Measurements from ENCODE around the gene TMEM41A.
A peak's percentile ranks its signal among the peaks of the same experiment; 100 is the strongest.

TMEM41A gene

DNA sequence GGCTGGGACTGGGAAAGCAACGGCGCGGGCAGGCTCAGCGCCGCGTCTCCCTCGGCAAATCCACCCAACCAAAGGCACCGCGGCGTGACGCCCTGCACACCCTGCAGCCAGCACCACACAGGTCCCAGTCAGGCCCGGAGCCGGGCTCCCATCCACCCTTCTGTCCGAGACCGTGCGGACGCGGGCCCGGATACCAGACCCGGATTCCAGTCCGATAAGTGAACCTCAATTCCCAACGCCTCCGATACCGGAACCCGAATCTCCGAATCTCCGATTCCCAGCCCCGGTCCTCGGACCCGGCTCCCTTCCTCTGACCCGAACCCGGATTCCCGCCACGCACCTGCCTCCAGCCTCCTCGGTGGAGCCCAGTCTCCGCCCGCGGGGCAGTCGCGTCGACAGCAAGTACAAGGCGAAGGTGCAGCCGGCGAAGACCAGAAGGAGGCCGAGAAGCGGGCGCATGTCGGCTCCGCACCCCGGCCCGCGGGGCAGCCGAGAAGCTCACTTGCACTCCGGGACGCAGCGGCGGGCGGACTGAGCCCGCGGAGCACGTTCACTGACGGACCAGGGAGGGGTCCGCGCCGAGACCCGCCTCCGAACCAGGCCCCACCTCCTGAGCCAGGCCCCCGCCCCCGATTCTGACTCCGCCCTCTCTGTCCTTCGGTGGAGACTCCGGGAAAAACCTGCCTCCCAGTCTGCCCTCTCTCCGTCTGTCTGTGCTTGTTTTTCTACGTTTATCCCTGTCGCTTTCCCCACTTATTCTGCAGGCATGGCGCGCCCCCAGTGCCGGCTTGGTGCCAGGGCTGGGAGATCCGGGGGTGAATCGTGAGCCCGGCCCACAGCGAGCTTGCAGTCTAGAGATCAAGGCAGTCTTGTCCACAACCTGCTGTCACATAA lies at the start of gene TMEM41A:
TSS of gene TMEM41A (minus strand) at position 533 of the 894 bp plus-strand sequence. CDS start at position 459, 74 bp downstream.
- DNase-seq (ENCODE audit: low spot score): peak; percentile 90

DNA sequence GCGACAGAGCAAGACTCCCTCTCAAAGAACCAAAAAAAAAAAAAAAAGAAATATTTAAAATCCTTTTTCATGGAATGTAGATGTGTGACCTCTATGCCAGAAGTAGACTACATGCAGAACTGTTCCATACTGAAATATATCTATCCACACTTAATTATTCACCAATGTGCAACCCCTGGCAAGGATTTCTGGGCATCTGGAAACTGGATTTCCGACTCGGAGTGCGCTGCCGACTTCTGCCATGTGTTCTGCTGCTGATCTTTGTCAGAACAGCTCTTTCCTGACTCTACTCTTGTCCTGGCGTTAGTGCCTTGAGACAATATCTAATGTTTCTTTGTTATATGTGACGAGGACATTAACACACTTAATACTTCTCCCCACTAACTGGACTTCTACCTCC lies 41.9 kb upstream of the TMEM41A start:
- DNase-seq (ENCODE audit: low spot score): no peak

DNA sequence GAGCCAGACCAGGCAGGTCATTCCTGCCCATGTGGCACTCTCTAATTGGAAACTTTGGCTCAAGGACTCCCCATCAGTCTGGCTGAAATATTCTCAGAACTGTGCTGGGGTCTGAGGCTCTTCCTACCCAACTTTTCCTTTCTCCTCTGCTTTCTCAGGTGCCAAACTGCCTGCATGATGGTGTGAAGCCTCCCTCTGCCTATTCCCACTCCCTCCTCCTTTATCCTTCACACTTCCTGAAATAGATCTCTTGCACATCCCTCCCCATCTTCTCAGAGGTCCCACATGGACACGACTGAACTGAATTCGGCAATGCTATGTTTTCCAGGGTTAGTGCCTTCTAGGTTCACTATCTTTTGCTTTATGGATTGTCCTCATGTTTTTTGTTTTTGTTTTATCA lies 41.1 kb upstream of the TMEM41A start:
- DNase-seq (ENCODE audit: low spot score): no peak

DNA sequence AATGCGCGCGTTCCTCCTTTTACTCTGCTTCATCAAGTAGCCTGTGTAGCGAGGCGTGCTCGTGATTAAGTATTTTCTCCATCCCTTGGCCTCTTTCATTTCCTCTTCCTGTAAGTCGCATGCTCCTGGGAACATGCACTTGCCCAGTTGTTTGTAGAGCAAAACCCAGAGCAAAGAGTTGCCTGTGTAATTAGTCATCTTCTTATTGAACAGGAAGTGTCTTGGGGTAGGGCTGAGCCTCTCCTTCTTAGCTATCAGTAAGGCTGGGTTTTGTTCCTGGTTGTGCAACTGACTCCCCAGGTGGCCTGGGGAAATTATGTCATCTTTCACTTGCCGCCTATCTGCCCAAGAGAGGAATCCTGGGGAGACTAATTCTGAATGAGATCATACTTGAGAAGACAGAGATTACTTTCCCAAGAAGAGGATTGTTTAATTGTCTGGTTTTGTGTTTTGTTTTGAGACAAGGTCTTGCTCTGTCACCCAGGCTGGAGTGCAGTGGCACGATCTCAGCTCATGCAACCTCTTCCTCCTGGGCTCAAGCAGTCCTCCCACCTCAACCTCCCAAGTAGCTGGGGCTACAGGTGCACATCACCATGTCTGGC lies 38.6 kb upstream of the TMEM41A start:
- no peak for DNase-seq (ENCODE audit: low spot score)

DNA sequence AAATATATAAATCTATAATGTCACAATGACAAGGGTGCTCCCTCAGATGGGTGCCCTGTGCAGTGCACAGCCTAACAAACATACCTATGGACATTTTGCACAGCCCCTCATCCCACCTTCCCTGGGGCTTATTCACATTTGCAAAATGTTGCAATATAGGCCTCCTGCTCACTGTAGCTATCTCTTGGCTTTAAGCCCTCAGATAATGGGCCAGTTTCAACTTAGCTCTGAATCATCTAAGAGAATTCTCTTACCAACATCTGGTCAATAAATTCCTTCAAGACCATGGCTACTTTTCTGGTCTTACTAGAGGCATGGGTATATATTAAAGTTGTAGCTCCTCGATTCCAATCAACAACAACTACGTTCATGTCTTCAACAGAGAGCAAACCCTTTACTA lies 35.7 kb upstream of the TMEM41A start:
- DNase-seq (ENCODE audit: low spot score): no peak

DNA sequence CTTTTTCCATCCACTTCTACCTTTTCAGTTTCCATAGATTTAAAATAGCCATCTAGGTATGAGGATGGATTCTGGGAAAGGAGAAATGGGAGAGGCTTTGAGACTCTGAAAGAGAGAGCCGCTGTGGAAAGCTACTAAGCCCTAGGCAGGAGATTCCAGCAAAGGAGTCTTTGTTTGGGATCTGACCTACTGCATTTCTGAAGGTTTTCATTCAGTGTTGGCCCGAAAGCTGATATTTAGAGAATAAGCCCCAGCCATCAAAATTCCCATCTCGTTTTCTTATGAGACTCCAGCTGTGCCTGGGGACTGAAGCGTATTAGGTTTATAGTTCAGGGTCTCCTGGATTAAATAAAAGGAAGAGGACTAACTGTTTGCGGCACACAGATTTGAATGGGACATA lies 34.1 kb upstream of the TMEM41A start:
- DNase-seq (ENCODE audit: low spot score): no peak

DNA sequence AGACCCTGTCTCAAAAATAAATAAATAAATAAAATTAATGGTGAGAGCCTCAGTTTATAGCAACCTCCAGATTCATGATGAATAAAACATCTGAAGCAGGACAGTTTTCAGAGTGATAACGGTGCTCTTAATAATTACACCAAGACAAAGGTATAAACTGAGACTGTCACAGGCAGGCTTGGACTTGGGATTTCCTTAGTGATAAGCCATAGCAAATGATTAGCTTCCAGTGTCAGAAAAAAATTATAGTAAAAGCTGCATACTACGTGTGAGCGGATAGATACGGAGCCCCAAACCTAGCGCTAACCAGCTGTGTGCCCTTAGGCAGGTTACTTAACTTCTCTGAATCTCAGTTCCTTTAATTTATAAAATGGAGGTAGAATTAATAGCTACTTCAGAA lies 32.0 kb upstream of the TMEM41A start:
- DNase-seq (ENCODE audit: low spot score): no peak

DNA sequence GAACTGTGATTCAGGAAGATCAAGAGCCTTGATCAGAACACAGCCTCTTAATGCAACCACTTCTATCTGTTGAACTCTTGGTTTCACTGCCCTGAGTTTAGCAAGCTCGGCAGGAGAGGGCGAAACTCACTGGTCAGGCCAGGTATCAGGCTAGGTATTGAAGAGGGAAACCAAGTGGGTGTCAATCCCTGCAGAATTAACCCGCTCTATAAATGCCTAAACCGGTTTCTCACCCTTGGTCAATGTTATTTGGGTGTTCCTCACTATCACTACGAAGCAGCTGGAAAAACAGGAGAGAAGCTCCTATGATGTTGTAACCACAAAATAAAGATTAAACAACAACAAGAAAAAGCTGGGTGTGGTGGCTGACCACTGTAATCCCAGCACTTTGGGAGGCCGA lies 29.7 kb upstream of the TMEM41A start:
- DNase-seq (ENCODE audit: low spot score): no peak

DNA sequence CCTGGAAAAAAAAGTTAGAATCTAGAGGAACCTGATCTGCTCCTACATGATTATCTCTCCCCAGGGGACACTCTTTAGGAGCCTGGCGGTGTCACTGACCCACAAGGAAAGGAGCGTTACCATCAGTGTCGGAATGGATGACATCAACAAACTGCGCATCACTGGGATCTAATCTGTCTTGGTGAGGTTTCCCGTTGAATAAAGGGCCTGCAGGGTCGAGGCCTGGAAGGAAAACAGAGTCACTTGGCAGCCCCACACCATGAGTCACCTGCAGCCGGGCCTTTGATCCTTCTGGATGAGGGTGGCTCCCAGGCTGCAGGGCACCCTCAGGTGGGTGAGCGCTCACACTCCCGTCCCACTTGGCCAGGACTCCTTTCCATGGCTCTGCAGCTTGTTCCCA lies 28.5 kb upstream of the TMEM41A start:
- no peak for DNase-seq (ENCODE audit: low spot score)

DNA sequence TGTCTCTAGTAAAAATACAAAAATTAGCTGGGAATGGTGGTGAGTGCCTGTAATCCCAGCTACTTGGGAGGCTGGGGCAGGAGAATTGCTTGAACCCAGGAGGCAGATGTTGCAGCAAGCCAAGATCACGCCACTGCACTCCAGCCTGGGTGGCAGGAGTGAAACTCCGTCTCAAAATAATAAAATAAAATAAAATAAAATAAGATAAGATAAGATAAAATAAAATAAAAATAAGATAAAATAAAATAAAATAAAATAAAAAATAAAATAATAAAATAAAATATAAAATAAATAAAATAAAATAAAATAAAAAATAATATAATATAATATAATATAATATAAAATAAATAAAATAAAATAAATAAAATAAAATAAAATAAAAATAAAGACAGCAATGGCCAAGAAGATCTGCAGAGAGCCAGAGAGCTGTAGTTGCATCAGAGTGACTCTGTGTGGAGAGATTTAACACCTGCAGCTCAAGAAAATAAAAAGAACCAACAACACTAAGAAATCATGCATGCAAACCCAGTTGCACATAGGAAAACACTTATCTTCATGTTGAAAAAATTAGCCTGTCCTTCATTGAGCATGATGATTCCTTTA lies 27.6 kb upstream of the TMEM41A start:
- DNase-seq (ENCODE audit: low spot score): no peak

DNA sequence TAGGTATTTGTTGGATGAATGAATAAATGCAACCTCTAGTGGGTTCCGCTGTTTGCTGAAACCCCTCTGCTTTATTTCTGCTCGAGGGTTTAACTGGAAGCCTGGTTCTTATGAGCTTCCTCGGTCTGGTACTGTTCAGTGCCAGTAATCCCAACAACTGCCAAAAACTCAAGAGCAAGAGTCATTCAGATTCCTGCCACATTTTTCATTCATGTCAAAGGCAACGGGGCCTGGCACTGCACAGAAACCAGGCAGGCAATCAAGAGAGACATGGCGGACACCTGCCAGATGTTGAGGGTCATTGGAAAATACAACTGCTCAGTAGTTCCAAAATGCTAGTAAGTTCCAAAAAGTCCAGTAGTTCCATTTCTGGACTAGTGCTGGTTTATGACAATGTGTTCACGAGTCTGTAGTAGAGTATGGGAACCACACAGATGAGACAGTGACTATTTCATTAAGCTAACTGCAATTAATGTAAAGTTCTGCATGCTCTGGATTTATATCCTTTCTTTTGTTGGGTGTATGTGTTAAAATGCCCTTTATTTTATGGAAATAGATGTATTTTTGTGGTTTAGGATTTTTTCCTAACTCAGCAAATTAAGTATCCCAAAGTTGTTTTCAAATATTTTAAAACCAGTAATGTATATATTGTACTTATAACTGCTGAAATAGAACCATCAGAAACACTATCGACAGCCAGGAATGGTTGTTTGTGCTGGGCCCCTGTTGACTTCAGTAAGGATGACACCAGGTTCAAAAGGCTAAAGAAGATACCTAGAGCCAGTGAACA lies 22.7 kb upstream of the TMEM41A start:
- no peak for DNase-seq (ENCODE audit: low spot score)

DNA sequence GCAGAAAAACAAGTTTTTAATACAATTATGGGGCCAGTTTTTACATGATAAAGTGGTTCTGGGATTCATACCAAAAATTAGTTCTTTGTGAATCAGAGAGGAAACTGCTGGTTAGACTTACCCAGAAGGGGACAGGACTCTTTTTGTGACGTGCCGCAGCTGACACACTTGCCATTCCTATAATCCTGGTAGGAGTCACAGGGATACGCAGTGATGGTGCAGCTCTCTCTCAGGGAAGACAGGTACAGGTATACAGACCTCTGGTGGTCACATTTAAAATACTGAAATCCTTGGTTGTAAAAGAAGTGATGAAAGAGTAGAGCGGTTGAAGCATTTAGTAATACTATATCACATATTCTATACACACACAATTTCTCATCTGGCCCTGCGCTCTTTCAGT lies 20.2 kb upstream of the TMEM41A start:
- DNase-seq (ENCODE audit: low spot score): no peak

DNA sequence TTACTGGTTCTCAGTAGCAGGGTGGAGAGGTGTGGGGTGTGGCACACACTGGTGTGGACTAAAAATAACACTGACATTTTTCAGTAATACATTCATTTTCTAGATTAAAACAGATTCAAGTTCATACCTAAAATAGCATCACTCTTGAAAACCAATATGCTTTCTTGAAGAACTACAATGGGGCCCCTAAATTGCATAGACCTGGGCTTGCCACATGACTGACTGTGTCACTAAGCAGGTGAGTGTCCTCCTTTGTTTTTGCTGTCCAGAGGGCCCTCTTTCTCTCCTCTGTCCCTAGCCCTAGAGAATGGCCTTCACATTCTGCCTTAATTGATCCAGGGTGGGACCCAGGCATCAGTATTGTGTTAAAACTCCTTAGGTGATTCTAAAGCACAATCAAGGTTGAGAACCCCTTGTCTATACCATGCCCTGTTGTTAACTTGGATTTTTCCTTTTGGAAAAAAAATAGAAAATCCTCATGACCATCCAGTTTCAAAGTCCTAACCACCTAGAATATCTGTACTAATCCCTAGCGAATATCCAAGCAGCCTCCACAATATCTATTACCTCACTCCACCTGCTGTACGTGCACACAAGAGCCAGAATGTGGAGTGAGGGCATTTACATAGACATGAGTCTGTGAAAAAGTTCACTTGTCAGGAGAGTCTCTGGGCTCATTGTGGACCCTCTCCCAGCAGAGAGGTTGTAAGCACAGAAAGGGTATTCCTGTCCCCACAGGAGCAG lies 18.7 kb upstream of the TMEM41A start:
- DNase-seq (ENCODE audit: low spot score): no peak

DNA sequence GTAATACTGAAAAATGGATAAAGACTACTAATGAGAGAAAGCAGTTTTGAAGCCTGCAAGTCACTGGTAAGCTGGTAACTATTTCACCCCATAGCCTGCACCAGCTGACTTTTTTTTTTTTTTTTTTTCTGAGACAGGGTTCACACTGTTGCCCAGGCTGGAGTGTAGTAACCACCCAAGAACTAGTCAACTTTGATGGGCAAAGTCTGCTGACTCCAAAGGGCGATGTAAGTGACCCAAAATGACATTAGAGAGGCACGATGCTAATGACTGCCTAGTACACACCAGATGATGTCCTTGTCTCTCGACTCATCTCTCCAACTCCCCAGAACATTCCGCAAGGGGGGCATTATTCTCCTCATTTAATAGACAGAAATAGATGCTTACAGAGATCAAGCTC lies 12.9 kb upstream of the TMEM41A start:
- no peak for DNase-seq (ENCODE audit: low spot score)

DNA sequence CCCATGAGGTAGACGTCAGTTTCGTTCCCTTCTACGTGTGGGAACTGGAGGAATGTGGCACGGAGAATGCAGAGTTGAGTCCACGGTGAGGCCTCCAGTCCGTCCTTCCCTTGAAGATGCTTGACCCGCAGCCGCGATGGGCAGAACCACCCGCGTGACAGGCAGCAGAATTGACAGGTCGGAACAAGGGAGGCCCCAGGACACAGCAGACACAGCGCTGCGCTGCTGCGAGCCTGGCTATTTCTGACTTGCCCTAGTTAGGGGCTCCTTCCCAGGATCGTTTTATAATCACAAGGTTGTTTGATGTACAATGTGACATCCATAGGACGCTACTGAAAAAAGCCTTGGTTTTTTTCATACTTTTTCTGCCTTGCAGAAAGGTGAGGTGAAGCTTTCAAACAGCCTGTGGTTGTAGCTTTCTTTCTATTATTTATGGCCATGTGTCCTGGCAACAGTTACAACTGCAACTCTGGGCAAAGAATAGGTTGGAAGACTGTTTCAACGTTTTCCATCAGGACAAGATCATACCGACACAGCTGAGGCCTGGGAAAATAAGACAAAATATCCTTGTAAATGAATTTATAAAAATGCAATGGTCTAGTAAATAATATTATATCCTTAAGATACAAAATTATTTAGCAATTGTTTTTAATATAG lies 9.6 kb upstream of the TMEM41A start:
- no peak for DNase-seq (ENCODE audit: low spot score)

DNA sequence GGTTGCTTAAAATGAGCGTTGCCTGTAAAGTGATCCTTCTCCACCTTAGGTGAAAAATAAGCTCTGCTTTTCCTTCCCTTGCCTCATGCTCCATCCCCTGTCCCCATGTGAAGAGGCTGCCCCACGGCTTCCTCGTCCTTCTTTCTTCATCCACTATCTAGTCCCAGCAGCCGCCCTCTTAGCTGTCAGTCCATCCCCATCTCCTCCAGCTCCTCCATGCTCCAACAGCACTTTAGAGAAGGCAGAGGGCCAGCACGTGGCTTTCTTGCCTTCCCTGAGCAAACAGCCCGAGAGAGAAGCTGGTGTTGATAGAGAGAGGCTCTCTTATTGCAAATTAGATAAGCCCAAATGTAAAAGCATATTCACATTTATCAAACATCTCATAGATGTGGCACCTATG lies 9.0 kb upstream of the TMEM41A start:
- DNase-seq (ENCODE audit: low spot score): no peak

DNA sequence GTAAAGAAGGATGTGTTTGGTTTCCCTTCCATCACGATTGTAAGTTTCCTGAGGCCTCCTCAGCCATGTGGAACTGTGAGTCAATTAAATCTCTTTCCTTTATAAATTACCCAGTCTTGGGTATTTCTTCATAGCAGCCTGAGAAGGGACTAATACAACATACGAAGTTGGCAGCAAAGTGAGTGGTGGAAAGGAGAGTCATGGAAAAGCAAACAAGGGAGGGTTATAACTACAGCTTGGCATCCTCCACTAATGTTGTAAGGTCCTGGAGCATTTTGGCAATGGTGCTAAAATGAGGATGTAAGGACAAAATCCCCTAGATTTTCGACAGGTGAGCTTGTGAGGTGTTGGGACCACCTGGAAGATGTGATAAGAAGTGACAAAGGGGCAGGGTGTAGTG lies 5.8 kb upstream of the TMEM41A start:
- no peak for DNase-seq (ENCODE audit: low spot score)

DNA sequence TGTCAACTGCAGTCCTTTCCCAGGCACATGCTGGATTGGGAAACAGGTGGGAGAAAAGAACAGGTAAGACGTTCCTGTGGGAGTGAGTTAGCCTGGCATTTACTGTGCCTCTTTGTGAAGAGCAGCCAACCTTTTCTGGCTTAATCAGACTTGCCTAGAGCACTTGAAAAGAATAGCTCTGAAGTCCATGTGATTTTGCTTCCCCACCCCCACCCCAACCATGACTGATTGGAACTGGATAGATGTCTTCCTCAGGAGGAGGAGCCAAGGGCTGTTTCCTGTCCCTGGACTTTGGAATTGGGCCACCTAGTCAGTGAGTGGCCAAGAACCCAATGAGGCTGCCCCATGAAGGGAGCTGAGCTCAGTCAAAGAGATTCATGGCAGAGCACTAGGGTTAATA lies 4.7 kb upstream of the TMEM41A start:
- no peak for DNase-seq (ENCODE audit: low spot score)

DNA sequence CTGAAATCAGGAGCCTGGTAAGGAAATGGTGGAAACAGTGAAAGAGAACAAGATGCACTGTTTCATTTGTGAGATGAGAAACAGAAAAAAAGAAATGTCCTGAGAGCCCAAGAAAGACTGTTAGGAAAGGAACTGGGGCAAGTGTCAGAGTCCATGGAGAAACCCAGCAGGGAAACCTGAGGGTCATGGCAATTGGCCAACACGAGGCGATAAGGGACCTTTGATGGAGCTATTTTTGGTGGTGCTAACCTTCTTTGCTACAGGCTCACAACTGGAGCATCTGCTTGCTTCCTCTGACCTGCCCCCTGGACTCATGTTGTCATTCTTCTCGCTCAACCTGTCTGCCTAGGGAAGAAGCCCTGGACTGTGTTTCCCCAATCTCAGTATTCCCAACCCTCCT lies 4.2 kb upstream of the TMEM41A start:
- DNase-seq (ENCODE audit: low spot score): no peak

DNA sequence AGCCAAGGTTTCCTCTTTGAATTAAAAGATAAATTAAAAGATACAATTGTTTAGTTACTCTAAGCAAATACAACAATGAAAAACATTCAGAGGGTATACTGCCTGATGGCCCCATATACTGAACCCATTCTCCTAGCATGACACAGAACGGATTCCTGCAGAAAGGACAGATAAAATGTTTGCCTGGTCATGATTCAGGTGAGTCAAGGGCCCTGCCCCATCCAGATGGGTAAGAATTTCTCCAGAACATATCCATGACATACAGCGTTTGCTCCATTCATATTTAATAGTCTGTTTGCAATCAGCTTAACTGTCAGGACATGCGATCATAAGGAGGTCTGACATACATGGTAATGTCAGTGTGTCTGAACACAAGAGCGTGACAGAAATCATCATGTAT lies 8.6 kb downstream of the TMEM41A start:
- DNase-seq (ENCODE audit: low spot score): no peak

DNA sequence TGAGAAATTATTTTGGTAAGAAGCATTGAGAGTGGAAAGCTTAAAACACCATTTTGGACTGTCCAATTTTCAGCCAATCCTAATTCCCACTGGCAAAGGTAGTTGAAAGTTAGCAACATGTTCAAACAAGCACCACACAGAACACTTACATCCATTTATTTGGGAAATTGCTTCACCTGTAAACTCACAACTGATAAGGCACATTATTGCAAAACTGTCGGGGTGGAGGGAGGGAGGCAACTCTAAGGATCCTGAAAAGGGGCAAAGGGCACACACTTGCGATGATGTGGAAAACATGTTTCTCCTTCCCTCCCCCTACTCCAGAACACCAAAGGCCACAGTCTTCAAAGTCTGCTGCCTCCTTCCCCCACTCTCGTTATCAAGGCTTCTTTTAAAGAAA lies 9.4 kb downstream of the TMEM41A start:
- no peak for DNase-seq (ENCODE audit: low spot score)
